NCI-H2227 (cell line): Measurements from ENCODE around the gene DAAM2.

ENCODE experiments used
- DNase-seq: peaks from one replicate; lab custom pipeline; 2025; ENCODE audit not compliant: unreplicated experiment; lab: John Stamatoyannopoulos, UW

DAAM2 gene

DNA sequence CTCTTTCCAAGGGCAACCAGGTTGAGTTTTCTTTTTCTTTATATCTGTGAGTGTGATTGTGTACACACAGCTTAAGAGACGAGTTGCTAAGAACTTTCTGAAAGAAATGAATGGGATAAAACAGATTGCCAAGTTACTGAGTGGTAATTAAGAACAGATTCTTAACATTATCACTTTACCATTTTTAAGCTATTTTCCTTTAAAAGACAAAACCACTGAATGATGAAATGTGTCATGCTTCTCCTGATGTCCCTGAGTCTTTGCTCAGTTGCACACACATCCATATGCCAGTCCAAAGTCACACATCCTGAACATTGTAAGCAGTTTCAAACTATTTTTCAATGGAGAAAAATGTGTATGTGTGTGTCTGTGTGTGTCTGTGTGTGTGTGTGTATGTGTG lies 5.5 kb upstream of the DAAM2 start:
- no peak for DNase-seq

DNA sequence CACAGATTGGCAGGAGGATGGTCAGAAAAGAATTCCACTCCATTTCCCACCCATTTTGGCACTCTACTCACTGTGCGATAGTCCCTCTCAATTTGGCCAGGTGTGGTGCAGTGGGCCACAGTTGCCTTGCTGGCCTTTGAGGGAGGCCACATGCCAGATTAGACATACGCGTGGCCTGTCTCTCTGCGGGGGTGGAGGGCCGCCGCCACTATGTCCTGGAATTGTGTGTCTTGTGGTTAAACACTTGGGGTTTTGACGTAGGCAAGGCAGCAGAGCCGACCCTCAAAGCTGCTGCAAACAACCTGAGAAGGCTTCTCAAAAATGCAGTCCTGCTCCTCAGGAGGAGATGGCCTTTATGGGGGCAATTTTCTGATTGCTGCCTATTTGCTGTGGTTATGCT lies 4.9 kb upstream of the DAAM2 start:
- no peak for DNase-seq

- no peak for DNase-seq
Measured at GRCh38 chr6:39790772-39791171, 1.4 kb upstream of the DAAM2 start.

DNA sequence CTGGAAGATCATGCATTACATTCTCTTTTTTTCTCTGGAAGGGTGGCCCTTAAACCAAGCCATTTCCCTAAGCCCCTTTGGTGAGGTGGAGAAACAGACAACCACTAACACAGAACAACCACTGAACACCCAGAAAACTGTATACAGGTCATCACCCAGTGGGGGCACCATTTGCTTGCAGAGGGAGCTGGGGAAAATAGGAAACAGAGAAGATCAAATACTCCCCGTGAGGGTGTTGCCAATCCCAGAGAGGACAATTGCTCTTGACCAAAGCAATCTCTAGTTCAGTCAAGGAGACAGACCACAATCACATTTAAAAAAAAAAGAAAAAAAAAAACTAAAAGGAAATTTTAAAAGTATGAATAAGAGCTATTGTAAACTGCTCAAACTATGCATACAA lies 865 bp upstream of the DAAM2 start:
- peak; percentile 6 for DNase-seq

DNA sequence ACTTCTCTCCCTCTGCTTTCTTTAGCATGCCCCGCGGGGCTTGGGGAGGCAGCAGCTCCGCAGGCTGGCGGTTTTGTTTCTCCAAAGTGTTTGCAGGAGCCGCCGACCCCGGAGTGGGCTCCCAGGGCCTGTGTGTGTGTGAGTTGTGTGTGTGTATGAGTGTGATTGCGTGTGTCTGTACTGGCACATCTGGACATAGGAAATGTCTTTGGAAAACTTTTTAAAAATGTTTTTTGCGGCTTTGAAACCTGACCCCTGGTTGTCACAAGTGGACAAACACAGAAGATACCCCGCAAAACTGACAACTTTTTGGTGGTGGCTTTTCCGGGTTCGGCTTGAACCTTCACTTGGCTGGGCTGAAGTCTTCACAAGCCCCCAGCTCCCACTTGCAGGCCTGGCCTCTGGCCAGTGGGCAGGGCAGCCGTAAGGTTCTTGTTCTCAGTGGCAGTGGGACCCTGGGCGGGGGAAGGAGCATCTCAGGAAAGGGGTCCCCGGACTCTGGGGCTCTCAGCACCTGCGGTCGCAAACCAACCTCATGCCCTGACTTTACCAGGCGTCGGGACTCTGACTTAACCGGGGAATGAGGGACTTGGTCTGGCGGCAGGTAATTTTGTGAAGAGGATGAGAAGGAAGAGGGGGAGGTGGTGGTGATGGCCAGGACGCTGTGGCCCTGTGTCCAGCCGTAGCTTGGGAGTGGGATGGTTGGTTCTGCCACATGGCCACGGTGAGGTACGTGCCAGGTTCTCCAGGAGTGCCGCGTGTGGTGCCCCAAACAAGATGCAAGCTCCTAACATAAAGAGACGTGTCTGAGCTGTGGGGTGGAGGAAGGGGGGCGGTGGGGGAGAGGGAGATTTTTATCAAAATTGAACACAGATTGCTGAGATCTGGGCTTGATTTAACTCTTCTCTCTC lies 619 bp downstream of the DAAM2 start:
- DNase-seq: no peak

GRCh38 chr6:39793516-39793915 lies 1.3 kb downstream of the DAAM2 start:
- DNase-seq: no peak

DNA sequence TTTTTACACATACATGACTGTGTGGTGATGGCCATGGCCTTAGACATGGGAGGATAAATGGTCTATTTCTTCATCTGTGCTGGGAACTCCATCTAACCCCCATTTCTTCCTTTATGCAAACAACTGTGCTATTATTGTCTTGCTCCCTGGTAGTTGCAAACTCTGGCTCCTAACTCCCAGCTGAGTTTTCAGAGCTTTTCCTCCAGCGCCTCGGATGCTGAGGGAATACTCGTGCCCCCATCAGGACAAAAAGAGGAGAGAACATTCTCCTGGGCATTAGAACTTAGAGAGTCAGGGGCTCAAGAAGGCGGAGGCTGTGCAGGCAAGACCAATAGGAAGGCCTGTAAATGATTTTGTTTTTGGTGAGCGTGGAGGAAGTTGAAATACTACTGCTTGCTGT lies 2.1 kb downstream of the DAAM2 start:
- DNase-seq: no peak

- no peak for DNase-seq
Measured at GRCh38 chr6:39797751-39798150, 5.6 kb downstream of the DAAM2 start.

DNA sequence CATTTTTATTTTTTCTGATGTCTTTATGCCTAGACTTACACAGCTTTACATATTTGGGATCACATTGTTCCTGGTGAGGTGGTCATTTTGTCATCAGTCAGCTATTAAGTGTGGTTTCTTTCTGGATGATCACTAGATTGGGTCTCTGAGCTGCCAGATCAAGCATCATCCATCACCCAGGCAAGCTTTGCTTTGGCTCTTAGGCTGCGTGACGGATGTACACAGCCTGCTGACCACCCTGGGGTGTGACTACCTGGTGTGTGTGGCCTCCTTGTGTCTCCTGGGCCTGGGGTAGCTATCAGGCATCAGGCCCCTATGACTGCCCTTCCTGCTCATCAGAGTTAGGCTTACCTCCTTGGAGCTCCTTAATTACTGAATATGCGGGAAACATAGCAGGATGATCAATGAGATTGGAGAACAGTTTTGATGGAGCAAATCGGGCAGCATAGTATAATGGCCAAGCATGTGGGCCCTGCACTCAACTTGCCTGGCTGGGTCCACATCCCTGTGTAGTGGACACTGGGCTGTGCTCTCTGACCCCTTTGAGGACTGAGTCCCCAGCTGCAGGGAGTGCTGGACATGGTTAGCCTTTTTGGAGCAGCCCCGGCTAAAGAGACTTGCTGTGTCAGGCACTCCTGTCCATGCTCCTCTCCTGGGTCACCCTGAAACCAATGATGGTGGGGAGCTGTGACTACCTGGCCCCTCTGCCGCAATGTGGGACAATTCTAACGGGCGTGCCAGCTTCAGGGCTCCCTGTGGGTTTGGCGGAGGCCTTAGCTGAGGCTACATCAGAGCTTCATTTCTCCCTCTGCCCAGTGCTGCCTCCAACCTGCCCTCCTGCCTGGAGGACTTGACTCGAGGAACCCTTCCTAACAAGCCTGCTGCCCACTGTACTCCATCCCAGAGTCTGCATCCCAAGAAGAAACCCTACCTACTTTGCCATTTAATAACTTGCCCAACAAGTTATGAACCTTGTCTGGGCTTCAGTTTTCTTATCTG lies 8.2 kb downstream of the DAAM2 start:
- DNase-seq: no peak

GRCh38 chr6:39801456-39802251 lies 9.5 kb downstream of the DAAM2 start:
- DNase-seq: no peak

- DNase-seq: no peak
Measured at GRCh38 chr6:39803872-39804271, 11.7 kb downstream of the DAAM2 start.

DNA sequence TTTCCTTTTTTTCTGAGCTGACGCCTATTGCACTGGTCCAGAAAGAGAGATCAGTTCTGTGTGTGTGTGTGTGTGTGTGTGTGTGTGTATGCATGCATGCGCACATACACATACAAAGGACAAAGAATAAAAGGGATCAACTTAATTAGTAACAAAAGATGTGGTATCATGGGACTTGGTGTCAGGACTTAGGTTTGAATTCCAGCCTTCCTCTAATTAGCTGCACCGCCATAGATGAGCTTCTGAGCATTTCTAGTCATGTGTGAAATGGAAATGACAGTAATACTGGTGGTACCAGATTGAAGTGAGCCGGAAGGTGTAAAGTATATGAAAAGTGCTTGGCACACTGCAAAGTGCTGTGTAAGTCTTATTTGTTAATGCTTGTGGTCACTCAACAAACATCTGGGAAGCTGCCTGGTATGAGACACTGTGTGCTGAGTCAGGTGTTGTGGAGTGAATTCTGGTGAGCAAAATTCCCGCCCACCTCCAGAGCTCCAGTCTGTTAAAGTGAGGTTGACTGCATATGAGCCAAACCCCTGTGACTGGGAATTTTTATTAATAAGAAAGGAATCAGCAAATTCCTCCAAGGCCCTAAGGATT lies 12.4 kb downstream of the DAAM2 start:
- DNase-seq: no peak

- no peak for DNase-seq
Measured at GRCh38 chr6:39806278-39806677, 14.1 kb downstream of the DAAM2 start.

DNA sequence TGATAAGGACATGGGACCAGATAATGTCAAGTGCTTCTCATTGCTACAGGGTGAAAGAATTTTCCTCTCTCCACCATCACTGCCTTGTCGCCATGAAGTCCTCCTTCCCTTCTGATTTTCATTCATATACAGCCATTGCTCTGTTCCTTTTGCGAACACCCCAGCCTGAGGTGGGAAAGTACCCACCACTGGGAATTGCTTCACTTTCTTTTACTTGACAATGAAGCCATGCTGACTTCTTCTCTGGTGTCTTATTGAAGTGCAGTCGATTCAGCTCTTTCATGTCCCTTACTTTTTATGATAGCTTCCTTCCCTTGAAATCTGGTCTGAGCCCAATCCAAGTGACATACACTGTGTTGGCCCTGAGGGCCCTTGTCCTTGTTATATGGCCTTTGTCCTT lies 16.2 kb downstream of the DAAM2 start:
- DNase-seq: no peak

DNA sequence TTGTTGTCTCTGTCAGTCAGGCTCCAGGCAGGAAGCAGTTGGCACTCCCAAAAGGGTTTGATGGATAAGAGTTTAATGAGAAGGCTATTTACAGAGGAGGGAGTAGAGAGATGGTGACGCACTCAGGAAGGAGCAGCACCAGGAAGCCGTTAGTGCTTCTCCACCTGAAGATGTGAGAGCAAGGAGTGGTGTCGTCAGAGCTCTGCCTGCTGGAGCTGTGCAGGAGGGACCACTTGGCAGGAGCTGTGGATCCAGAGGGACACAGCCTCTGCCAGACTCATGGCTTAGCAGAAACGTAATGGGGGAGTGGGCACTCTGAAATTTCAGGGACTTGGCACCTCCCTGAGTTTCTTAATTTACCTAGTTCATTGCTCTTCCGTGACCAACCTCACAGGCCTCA lies 16.8 kb downstream of the DAAM2 start:
- DNase-seq: peak; percentile 32

DNA sequence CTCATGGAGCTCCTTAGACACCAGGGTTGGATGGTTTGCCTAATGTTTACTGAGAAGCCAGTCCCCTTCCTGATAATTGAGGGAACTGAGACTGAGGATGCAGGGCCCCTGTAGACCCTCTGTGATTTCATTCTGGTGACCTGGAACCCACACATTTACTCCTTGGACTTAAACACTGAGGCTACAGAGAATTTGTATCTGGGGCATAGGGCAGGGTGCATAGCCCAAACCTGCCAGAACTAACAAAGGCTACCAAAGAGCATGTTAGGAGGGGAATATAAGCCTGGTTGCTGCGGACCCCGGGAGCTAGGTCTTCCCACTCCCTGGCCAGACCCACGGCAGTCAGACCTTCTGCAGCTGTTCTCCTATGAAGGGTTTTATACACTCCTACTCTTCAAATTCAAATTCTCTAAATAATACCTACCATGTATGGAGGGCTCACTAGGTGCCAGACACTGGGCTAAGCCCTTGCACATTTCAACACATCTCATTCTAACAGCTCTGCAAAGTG lies 19.7 kb downstream of the DAAM2 start:
- DNase-seq: no peak

GRCh38 chr6:39812496-39812852 lies 20.3 kb downstream of the DAAM2 start:
- peak; percentile 38 for DNase-seq

DNA sequence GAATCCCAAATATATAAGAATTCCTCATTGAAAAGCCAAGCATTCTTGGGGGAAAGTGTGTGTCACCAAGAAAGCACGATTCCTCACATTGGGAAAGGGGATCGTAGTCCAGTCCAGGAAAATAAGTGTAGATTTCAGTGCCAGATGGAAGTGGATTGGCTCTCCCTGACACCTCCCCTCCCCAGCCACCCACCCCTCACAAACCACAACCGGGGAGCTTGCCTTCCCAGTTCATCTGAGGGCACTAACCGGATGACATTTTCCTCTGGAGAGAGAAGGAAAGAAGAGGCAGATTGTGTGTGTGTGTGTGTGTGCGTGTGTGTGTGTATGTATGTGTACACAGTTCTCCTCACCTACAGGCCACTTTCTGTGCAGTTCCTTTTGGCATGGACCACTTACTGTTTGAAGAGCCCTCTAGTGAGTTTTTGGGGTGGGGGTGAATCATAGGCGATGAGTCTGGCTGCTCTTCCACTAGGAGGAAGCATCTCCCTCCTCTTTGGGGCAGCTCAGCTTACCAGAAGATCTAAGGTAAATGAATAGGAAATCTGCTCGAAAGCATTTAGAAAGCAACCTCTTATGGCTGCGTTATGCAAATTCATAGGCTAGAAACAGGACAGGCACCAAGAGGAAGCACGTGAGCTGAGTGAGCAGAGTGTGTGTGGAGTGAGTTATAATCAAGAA lies 20.8 kb downstream of the DAAM2 start:
- peak; percentile 56 for DNase-seq

DNA sequence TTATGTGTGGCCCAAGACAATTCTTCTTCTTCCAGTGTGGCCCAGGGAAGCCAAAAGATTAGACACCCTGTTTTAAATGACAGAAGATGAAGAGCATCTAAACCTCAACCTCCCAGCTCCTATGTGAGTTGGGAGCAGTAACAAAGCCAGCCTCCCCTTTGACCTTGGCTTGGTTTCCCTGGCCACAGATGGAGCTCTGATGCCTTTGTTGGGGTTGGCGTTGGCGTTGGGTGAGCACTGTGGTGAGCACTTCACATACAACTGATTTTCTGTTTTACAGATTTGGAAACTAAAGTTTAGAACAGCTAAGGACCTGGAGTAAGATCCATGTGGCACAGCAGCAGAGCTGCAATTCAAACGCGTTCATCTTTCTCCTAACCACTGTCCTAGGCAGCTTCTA lies 22.1 kb downstream of the DAAM2 start:
- DNase-seq: no peak

DNA sequence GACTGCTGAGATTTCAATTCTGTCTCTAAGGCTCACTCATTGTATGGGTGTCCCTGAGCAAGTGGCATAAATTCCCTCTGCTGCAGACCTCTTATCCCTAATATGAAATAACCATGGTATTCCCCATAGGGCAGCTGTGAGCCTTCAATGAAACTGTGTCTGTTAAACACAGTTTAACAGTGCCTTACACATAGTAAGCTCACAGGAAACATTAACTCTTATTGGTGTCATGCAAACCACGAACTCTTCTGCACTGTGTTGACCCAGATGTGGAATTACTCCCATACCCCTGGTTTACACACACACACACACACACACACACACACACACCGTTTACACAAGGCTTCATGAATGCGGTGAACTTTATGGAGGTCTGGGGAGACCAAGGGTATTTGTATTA lies 23.2 kb downstream of the DAAM2 start:
- no peak for DNase-seq
